HEK293 (cell line): Measurements from ENCODE around the gene CX3CL1.

Source experiments
- CTCF ChIA-PET: fragments of 350-600 bp; formaldehyde crosslinking; extraction: SDS; loops from one replicate; lab custom pipeline; 2021; ENCODE audit warnings: antibody characterized with exemption; lab: Yijun Ruan, JAX
- POLR2A ChIA-PET: fragments of 300-600 bp; formaldehyde crosslinking; extraction: SDS; loops from one replicate; lab custom pipeline; 2020; ENCODE audit warnings: antibody characterized with exemption, inconsistent platforms; lab: Yijun Ruan, JAX
- H3K27ac ChIP-seq: fragments of 200-500 bp; sonication (Bioruptor generic); 2 replicates; pipeline ENCODE4 v1.5.1; 2014; ENCODE audit warnings: low read depth, low read length, control low read depth, inconsistent platforms; ENCODE audit errors: extremely low read depth
- H3K36me3 ChIP-seq, 2 experiments: fragments of 200-500 bp in 1 of 2; sonication (Bioruptor generic) in 1 of 2; 1 replicate in 1 of 2; 2 replicates in 1 of 2; pipeline ENCODE4 v1.5.1; 2014 to 2017; ENCODE audit warnings: inconsistent platforms in 2 of 2, low read length in 2 of 2; ENCODE audit not compliant: control insufficient read depth in 2 of 2, insufficient read depth in 1 of 2
- H3K4me1 ChIP-seq: fragments of 200-500 bp; sonication (Bioruptor generic); 2 replicates; pipeline ENCODE4 v1.5.1; 2014; ENCODE audit warnings: mild to moderate bottlenecking, low read length, inconsistent platforms; ENCODE audit not compliant: control insufficient read depth, insufficient read depth
- H3K4me3 ChIP-seq: 2 replicates; pipeline ENCODE4 v1.5.1; 2011; ENCODE audit warnings: low read depth, mild to moderate bottlenecking, control low read depth, low read length, moderate library complexity
- H3K9me3 ChIP-seq: fragments of 200-500 bp; sonication (Bioruptor generic); 2 replicates; pipeline ENCODE4 v1.5.1; 2014; ENCODE audit warnings: low read depth, low read length, inconsistent platforms; ENCODE audit not compliant: control insufficient read depth, insufficient read depth
- AEBP2 ChIP-seq: fragments of 450-650 bp; formaldehyde crosslinking; IDR thresholded peaks from 2 replicates; pipeline ENCODE4 v1.5.1; 2016; ENCODE audit warnings: missing biosample characterization, missing genetic modification characterization, borderline replicate concordance
- EGR2 ChIP-seq: fragments of 450-650 bp; formaldehyde crosslinking; IDR thresholded peaks from 2 replicates; pipeline ENCODE4 v1.5.1; 2016; ENCODE audit warnings: low read depth, missing biosample characterization, missing genetic modification characterization
- GLI4 ChIP-seq: fragments of 450-650 bp; formaldehyde crosslinking; IDR thresholded peaks from 2 replicates; pipeline ENCODE4 v1.5.1; 2016; ENCODE audit warnings: missing biosample characterization, missing genetic modification characterization
- GLIS1 ChIP-seq: fragments of 450-650 bp; formaldehyde crosslinking; IDR thresholded peaks from 2 replicates; pipeline ENCODE4 v1.5.1; 2016; ENCODE audit warnings: missing biosample characterization, missing genetic modification characterization
- GLIS2 ChIP-seq: fragments of 450-650 bp; formaldehyde crosslinking; IDR thresholded peaks from 2 replicates; pipeline ENCODE4 v1.5.1; 2016; ENCODE audit warnings: missing biosample characterization, missing genetic modification characterization
- KLF1 ChIP-seq: fragments of 450-650 bp; formaldehyde crosslinking; IDR thresholded peaks from 2 replicates; pipeline ENCODE4 v1.5.1; 2016; ENCODE audit warnings: missing biosample characterization, missing genetic modification characterization
- KLF8 ChIP-seq: fragments of 450-650 bp; formaldehyde crosslinking; IDR thresholded peaks from 2 replicates; pipeline ENCODE4 v1.5.1; 2016; ENCODE audit warnings: missing biosample characterization, missing genetic modification characterization
- OVOL3 ChIP-seq: fragments of 450-650 bp; formaldehyde crosslinking; IDR thresholded peaks from 2 replicates; pipeline ENCODE4 v1.5.1; 2016; ENCODE audit warnings: missing biosample characterization, missing genetic modification characterization
- PRDM10 ChIP-seq: fragments of 450-650 bp; formaldehyde crosslinking; IDR thresholded peaks from 2 replicates; pipeline ENCODE4 v1.5.1; 2016; ENCODE audit warnings: missing biosample characterization, missing genetic modification characterization
- ZBTB44 ChIP-seq: fragments of 450-650 bp; IDR thresholded peaks from 2 replicates; pipeline ENCODE4 v1.5.1; 2018; ENCODE audit warnings: missing biosample characterization, mild to moderate bottlenecking, missing genetic modification characterization
- ZIC2 ChIP-seq: fragments of 450-650 bp; formaldehyde crosslinking; IDR thresholded peaks from 2 replicates; pipeline ENCODE4 v1.5.1; 2016; ENCODE audit warnings: missing biosample characterization, missing genetic modification characterization
- ZNF112 ChIP-seq: fragments of 450-650 bp; formaldehyde crosslinking; IDR thresholded peaks from 2 replicates; pipeline ENCODE4 v1.5.0; 2017; ENCODE audit warnings: missing biosample characterization, missing genetic modification characterization
- ZNF184 ChIP-seq: fragments of 450-650 bp; IDR thresholded peaks from 2 replicates; pipeline ENCODE4 v1.5.1; 2018; ENCODE audit warnings: missing biosample characterization, mild to moderate bottlenecking, missing genetic modification characterization
- ZNF211 ChIP-seq: fragments of 450-650 bp; formaldehyde crosslinking; IDR thresholded peaks from 2 replicates; pipeline ENCODE4 v1.5.1; 2016; ENCODE audit warnings: low read depth, missing biosample characterization, missing genetic modification characterization
- ZNF221 ChIP-seq: fragments of 450-650 bp; formaldehyde crosslinking; IDR thresholded peaks from 2 replicates; pipeline ENCODE4 v1.5.1; 2017; ENCODE audit warnings: missing biosample characterization, missing genetic modification characterization, borderline replicate concordance
- ZNF248 ChIP-seq: fragments of 450-650 bp; formaldehyde crosslinking; IDR thresholded peaks from 2 replicates; pipeline ENCODE4 v1.5.1; 2017; ENCODE audit warnings: missing biosample characterization, missing genetic modification characterization
- ZNF398 ChIP-seq: fragments of 450-650 bp; formaldehyde crosslinking; IDR thresholded peaks from 2 replicates; pipeline ENCODE4 v1.5.1; 2017; ENCODE audit warnings: missing biosample characterization, missing genetic modification characterization
- ZNF561 ChIP-seq: fragments of 450-650 bp; IDR thresholded peaks from 2 replicates; pipeline ENCODE4 v1.5.1; 2018; ENCODE audit warnings: missing biosample characterization, missing genetic modification characterization, borderline replicate concordance
- ZNF660 ChIP-seq: fragments of 450-650 bp; IDR thresholded peaks from 2 replicates; pipeline ENCODE4 v1.5.1; 2018; ENCODE audit warnings: missing biosample characterization, mild to moderate bottlenecking, missing genetic modification characterization
- ZNF670 ChIP-seq: fragments of 450-650 bp; formaldehyde crosslinking; IDR thresholded peaks from 2 replicates; pipeline ENCODE4 v1.5.1; 2016; ENCODE audit warnings: missing biosample characterization, missing genetic modification characterization, low read depth
- ZNF776 ChIP-seq: fragments of 450-650 bp; formaldehyde crosslinking; IDR thresholded peaks from 2 replicates; pipeline ENCODE4 v1.5.0; 2017; ENCODE audit warnings: missing biosample characterization, missing genetic modification characterization, borderline replicate concordance

The CX3CL1 gene

GRCh38 chr16:57394444-57394843 is 22.2 kb downstream of the CX3CL1 start:
- H3K36me3 ChIP-seq, result no peaks in the 10 kb centered on the region
- no peak for TF ChIP-seq GLIS2
- peak; percentile 15; the same call in 1 of the 2 replicates for TF ChIP-seq GLIS1 (tag by site-specific recombination)
- TF ChIP-seq ZNF561, result no peak
- TF ChIP-seq OVOL3 (tag by site-specific recombination), result no peak
- no peak for TF ChIP-seq AEBP2 (tag by site-specific recombination)
- TF ChIP-seq KLF1 (tag by site-specific recombination), result no peak
- no peak for TF ChIP-seq KLF8 (tag by site-specific recombination)
- peak; percentile 71; the same call in 1 of the 2 replicates for TF ChIP-seq ZNF660 (tag by site-specific recombination)
- no peak for TF ChIP-seq ZNF670 (tag by site-specific recombination)
- TF ChIP-seq GLI4 (tag by site-specific recombination), result no peak
- TF ChIP-seq PRDM10 (tag by site-specific recombination), result 0 out of 2 replicates have a peak, but pooled peaks have one; percentile 28
- TF ChIP-seq ZNF248 (tag by site-specific recombination), result 0 out of 2 replicates have a peak, but pooled peaks have one; percentile 47
- no peak for TF ChIP-seq ZNF221 (tag by site-specific recombination)
- peak; percentile 46; the same call in 1 of the 2 replicates for TF ChIP-seq ZNF776 (tag by site-specific recombination)
- no peak for TF ChIP-seq ZNF211 (tag by site-specific recombination)
- no peak for TF ChIP-seq EGR2
- TF ChIP-seq ZNF112, result peak; percentile 36; the same call in 1 of the 2 replicates
- TF ChIP-seq ZNF398 (tag by site-specific recombination), result peak; percentile 20; the same call in 1 of the 2 replicates
- 0 out of 2 replicates have a peak, but pooled peaks have one; percentile 24 for TF ChIP-seq ZBTB44 (tag by site-specific recombination)
- TF ChIP-seq ZIC2, result 0 out of 2 replicates have a peak, but pooled peaks have one; percentile 17
- TF ChIP-seq ZNF184, result no peak
- CTCF ChIA-PET, result interaction anchor here (0.9 to 1.8 kb wide), 2 partner anchors 23 to 95 kb away, joined by 3 to 11 read pairs; no protein-coding TSS in a partner anchor
- POLR2A ChIA-PET, result interaction anchor here (0.8 kb wide), 1 partner anchor 53 kb away, joined by 3 read pairs; the partner anchor contains the start of gene COQ9
- H3K4me1 ChIP-seq, result no peaks in the 10 kb centered on the region
- no peak overlapping the region for H3K4me3 ChIP-seq
- H3K27ac ChIP-seq, result no peak overlapping the region
- no peaks in the 10 kb centered on the region for H3K9me3 ChIP-seq
